NCI-H748 (cell line): Measurements from ENCODE around the gene DLX2.
A peak's percentile ranks its signal among the peaks of the same experiment; 100 is the strongest.

Source experiments
- DNase-seq: peaks from one replicate; lab custom pipeline; 2025; ENCODE audit not compliant: unreplicated experiment; lab: John Stamatoyannopoulos, UW

DLX2 gene

GRCh38 chr2:172094294-172095145 is 8.2 kb downstream of the DLX2 start:
- DNase-seq, result peak; percentile 66

GRCh38 chr2:172093416-172094293 is 9.0 kb downstream of the DLX2 start:
- DNase-seq, result peak; percentile 67

- DNase-seq, result peak; percentile 79
These were observed 9.8 kb downstream of the DLX2 start for GRCh38 chr2:172092716-172093415.

GRCh38 chr2:172091761-172092566 is 10.7 kb downstream of the DLX2 start:
- DNase-seq, result peak; percentile 98

GRCh38 chr2:172091000-172091641 is 11.6 kb downstream of the DLX2 start:
- no peak for DNase-seq

GRCh38 chr2:172090044-172090961 is 12.4 kb downstream of the DLX2 start:
- peak; percentile 32 for DNase-seq

GRCh38 chr2:172089633-172090032 is 13.1 kb downstream of the DLX2 start:
- DNase-seq, result no peak

GRCh38 chr2:172089005-172089504 is 13.6 kb downstream of the DLX2 start:
- DNase-seq, result no peak

- peak; percentile 51 for DNase-seq
These were observed 14.3 kb downstream of the DLX2 start for GRCh38 chr2:172088245-172089004.

GRCh38 chr2:172087780-172088244 is 14.9 kb downstream of the DLX2 start:
- DNase-seq, result no peak

GRCh38 chr2:172087207-172087779 is 15.4 kb downstream of the DLX2 start:
- DNase-seq, result no peak

- DNase-seq, result peak; percentile 82
These were observed 16.2 kb downstream of the DLX2 start for GRCh38 chr2:172086241-172087206.

- DNase-seq, result peak; percentile 89
These were observed 17.1 kb downstream of the DLX2 start, which contains the start of gene DLX1 for GRCh38 chr2:172085460-172086159. TSS of gene DLX1 (plus strand) at chr2:172085507. CDS start at chr2:172085678, 171 bp downstream.

GRCh38 chr2:172084645-172085459 is 17.8 kb downstream of the DLX2 start:
- DNase-seq, result peak; percentile 98

GRCh38 chr2:172084395-172084644 is 18.4 kb downstream of the DLX2 start:
- no peak for DNase-seq
